IMR-90 (cell line): ENCODE measurements around the gene WNT8B. TPM values are rescaled to one million over a fixed set of nuclear protein-coding genes. Genes with fewer than 3 reads are reported as not detected.

Source experiments
- ATAC-seq: fragments of 200-7000 bp; cut with Tn5 transposase; 2 replicates; pipeline ENCODE4 v1.9.1; 2020; ENCODE audit warnings: low read depth, mild to moderate bottlenecking, moderate library complexity
- BruUV-seq: library from RNA; stranded (reverse); fragments of 400-500 nt; replicated peaks from 2 replicates; lab custom pipeline; 2021; lab: Mats Ljungman, UMichigan
- CTCF ChIA-PET: fragments of 300-600 bp; formaldehyde crosslinking; extraction: SDS; loops from one replicate; lab custom pipeline; 2021; ENCODE audit warnings: antibody characterized with exemption; lab: Yijun Ruan, JAX
- POLR2A ChIA-PET: fragments of 300-600 bp; sonication (Branson Sonifier 250); formaldehyde crosslinking; loops from one replicate; lab custom pipeline; 2022; ENCODE audit warnings: antibody characterized with exemption; ENCODE audit not compliant: unreplicated experiment; lab: Charles Lee
- DNase-seq: peaks from one replicate; pipeline ENCODE4 v3.0.0; 2013
- H2AFZ ChIP-seq: replicated peaks from 2 replicates; pipeline ENCODE3; 2013; ENCODE audit warnings: low read length, mild to moderate bottlenecking; ENCODE audit not compliant: poor library complexity
- H2AK5ac ChIP-seq: 2 replicates; pipeline ENCODE4 v1.6.1; 2013; ENCODE audit warnings: low read depth, low read length, inconsistent platforms
- H2AK9ac ChIP-seq: replicated peaks from 2 replicates; pipeline ENCODE3; 2013; ENCODE audit warnings: mild to moderate bottlenecking, low read depth, low read length, moderate library complexity; ENCODE audit not compliant: poor library complexity
- H2BK120ac ChIP-seq: 2 replicates; pipeline ENCODE4 v1.6.1; 2013; ENCODE audit warnings: low read depth, low read length, inconsistent platforms
- H2BK15ac ChIP-seq: 3 replicates; pipeline ENCODE4 v1.6.1; 2013; ENCODE audit warnings: low read depth, low read length, inconsistent platforms
- H2BK20ac ChIP-seq: 2 replicates; pipeline ENCODE4 v1.6.1; 2013; ENCODE audit warnings: low read depth, mild to moderate bottlenecking, inconsistent platforms, low read length, moderate library complexity
- H2BK5ac ChIP-seq: 2 replicates; pipeline ENCODE4 v1.6.1; 2013; ENCODE audit warnings: mild to moderate bottlenecking, low read depth, low read length, inconsistent platforms; ENCODE audit not compliant: poor library complexity, severe bottlenecking
- H3K14ac ChIP-seq: replicated peaks from 2 replicates; pipeline ENCODE4 v1.6.1; 2013; ENCODE audit warnings: low read depth, low read length, inconsistent platforms
- H3K18ac ChIP-seq: 2 replicates; pipeline ENCODE4 v1.6.1; 2013; ENCODE audit warnings: low read depth, low read length, control low read depth
- H3K23ac ChIP-seq: 2 replicates; pipeline ENCODE4 v1.6.1; 2013; ENCODE audit warnings: low read depth, low read length, inconsistent platforms
- H3K27ac ChIP-seq: 2 replicates; pipeline ENCODE4 v1.5.1; 2013; ENCODE audit warnings: mild to moderate bottlenecking, control low read depth, low read length; ENCODE audit not compliant: insufficient read depth
- H3K27me3 ChIP-seq: 2 replicates; pipeline ENCODE4 v1.6.1; 2013; ENCODE audit warnings: low read length; ENCODE audit not compliant: control insufficient read depth, insufficient read depth
- H3K36me3 ChIP-seq: 2 replicates; pipeline ENCODE4 v1.6.1; 2013; ENCODE audit warnings: low read length, mixed read lengths; ENCODE audit not compliant: control insufficient read depth, insufficient read depth
- H3K4ac ChIP-seq: 2 replicates; pipeline ENCODE4 v1.6.1; 2013; ENCODE audit warnings: low read depth, low read length, inconsistent platforms
- H3K4me1 ChIP-seq: 2 replicates; pipeline ENCODE4 v1.6.1; 2013; ENCODE audit warnings: low read length, mixed read lengths; ENCODE audit not compliant: control insufficient read depth, insufficient read depth
- H3K4me2 ChIP-seq: 2 replicates; pipeline ENCODE4 v1.6.1; 2013; ENCODE audit warnings: low read depth, mild to moderate bottlenecking, control low read depth, low read length, moderate library complexity
- H3K4me3 ChIP-seq: 2 replicates; pipeline ENCODE4 v1.5.1; 2013; ENCODE audit warnings: low read depth, mild to moderate bottlenecking, control low read depth, low read length, moderate library complexity; ENCODE audit not compliant: insufficient read depth
- H3K56ac ChIP-seq: 2 replicates; pipeline ENCODE4 v1.6.1; 2013; ENCODE audit warnings: low read length, inconsistent platforms; ENCODE audit not compliant: insufficient read depth; ENCODE audit errors: extremely low read depth
- H3K79me1 ChIP-seq, 2 experiments: 2 replicates each; pipeline ENCODE4 v1.6.1; 2013; ENCODE audit warnings: low read length in 2 of 2, inconsistent platforms in 1 of 2, low read depth in 1 of 2
- H3K9ac ChIP-seq: 2 replicates; pipeline ENCODE4 v1.6.1; 2013; ENCODE audit warnings: low read depth, low read length, control low read depth
- H3K9me1 ChIP-seq: 2 replicates; pipeline ENCODE4 v1.6.1; 2013; ENCODE audit warnings: low read length, inconsistent platforms; ENCODE audit not compliant: insufficient read depth
- H3K9me3 ChIP-seq: 2 replicates; pipeline ENCODE4 v1.6.1; 2013; ENCODE audit warnings: low read length; ENCODE audit not compliant: control insufficient read depth, insufficient read depth
- H4K20me1 ChIP-seq: 2 replicates; pipeline ENCODE4 v1.6.1; 2013; ENCODE audit warnings: low read length, inconsistent platforms; ENCODE audit not compliant: insufficient read depth
- H4K5ac ChIP-seq: 2 replicates; pipeline ENCODE4 v1.6.1; 2013; ENCODE audit warnings: mild to moderate bottlenecking, low read depth, low read length, control low read depth
- H4K8ac ChIP-seq, 2 experiments: 2 replicates each; pipeline ENCODE4 v1.6.1; 2013; ENCODE audit warnings: low read depth in 2 of 2, low read length in 2 of 2, control low read depth in 1 of 2, inconsistent platforms in 1 of 2
- H4K91ac ChIP-seq: 2 replicates; pipeline ENCODE4 v1.6.1; 2013; ENCODE audit warnings: low read depth, low read length, inconsistent platforms; ENCODE audit not compliant: insufficient read depth
- CHD1 ChIP-seq: IDR thresholded peaks from 2 replicates; pipeline ENCODE4 v1.6.1; 2012; ENCODE audit warnings: low read depth, low read length, improper control_type of control experiment
- MAZ ChIP-seq: IDR thresholded peaks from 2 replicates; pipeline ENCODE4 v1.6.1; 2012; ENCODE audit warnings: low read depth, mild to moderate bottlenecking, low read length, improper control_type of control experiment, moderate library complexity, borderline replicate concordance
- POLR2A ChIP-seq: IDR thresholded peaks from 2 replicates; pipeline ENCODE4 v1.6.1; 2012; ENCODE audit warnings: mild to moderate bottlenecking, low read depth, low read length
- SMC3 ChIP-seq: fragments of 150-350 bp; IDR thresholded peaks from 2 replicates; pipeline ENCODE4 v1.6.1; 2016; ENCODE audit warnings: low read depth, mild to moderate bottlenecking, antibody characterized with exemption, low read length, moderate library complexity
- WGBS, 2 experiments: methylation state at CpG; one replicate each; pipeline versions ENCODE4 v1.1.5 to v1.1.7; 2013; ENCODE audit warnings: missing lambda C conversion rate in 2 of 2; ENCODE audit not compliant: insufficient read length in 1 of 2; ENCODE audit errors: extremely low coverage in 2 of 2; 5-methylcytosine and 5-hydroxymethylcytosine counted together
- dilution Hi-C: fragments of 300-500 bp; cut with HindIII; formaldehyde crosslinking; loops from one replicate; pipeline ENCODE4 v1.14.3; 2018; ENCODE audit warnings: low sequenced_read_pairs; ENCODE audit not compliant: unreplicated experiment
- in situ Hi-C: fragments of 300-500 bp; cut with MboI; formaldehyde crosslinking; loops from 3 replicates; pipeline ENCODE4 v1.14.3; 2019; ENCODE audit warnings: low sequenced_read_pairs, inconsistent platforms, mixed read lengths
- intact Hi-C: fragments of 100-400 bp; cut with micrococcal nuclease; formaldehyde crosslinking; loops from 2 replicates; pipeline ENCODE4 v1.10.0; 2022
- polyA plus RNA-seq, 3 experiments: library from polyadenylated mRNA; depleted of rRNA; stranded (reverse); fragments of >200 nt; gene quantifications; 2 replicates each; pipeline ENCODE4 v1.2.3, GENCODE V29; 2012; ENCODE audit warnings: low replicate concordance in 1 of 3
- total RNA-seq: library from RNA; depleted of rRNA; stranded (reverse); fragments of >200 nt; gene quantifications from 2 replicates; pipeline ENCODE4 v1.2.3, GENCODE V29; 2012
- TF ChIP-seq, protein P1 (sequence below): fragments of 150-350 bp; IDR thresholded peaks from 2 replicates; pipeline ENCODE4 v1.6.1; 2017; ENCODE audit warnings: mild to moderate bottlenecking, antibody characterized with exemption, low read length, low read depth

WNT8B gene
- total and polyA plus RNA-seq, 2 of the 4 experiments (the other 2 are of a cell fraction), result 0.03 TPM; not detected in 1

DNA sequence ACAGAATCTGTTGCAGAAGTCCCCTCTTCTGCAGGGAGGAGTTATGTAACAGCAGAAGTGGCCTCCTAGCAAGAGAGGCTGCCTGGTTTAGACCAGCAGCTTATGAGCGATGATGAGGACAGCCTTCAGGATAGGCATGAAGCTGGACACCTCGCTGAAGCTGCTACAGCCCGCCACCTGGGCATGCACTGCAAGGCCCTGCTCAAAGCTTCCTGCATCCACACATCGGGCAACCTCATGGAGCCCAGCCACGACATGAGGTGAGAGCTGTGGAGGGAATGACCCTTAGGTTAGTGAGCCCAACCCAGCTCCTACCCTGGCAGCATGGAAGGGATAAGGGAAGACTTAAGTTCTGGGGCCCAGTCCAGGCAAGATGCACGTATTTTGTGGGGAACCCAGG, 24.7 kb downstream of the WNT8B start:
- Histone ChIP-seq H3K4me3 (no peak overlapping the region), H2BK120ac (no peak overlapping the region), H3K56ac (no peak overlapping the region), H2BK15ac (no peak overlapping the region), H4K91ac (no peak overlapping the region), H2AK5ac (no peak overlapping the region), H3K27me3 (peaks cover 16% of the 10 kb centered on the region), H3K4me2 (no peak overlapping the region), H3K27ac (no peak overlapping the region), H3K23ac (no peak overlapping the region), H2BK5ac (no peak overlapping the region), H3K9me1 (no peaks in the 10 kb centered on the region), H3K9me3 (no peaks in the 10 kb centered on the region), H3K4ac (no peak overlapping the region), H3K18ac (no peak overlapping the region), H4K8ac (no peak overlapping the region), H3K79me1 (no peaks in the 10 kb centered on the region), H3K9ac (no peak overlapping the region), H4K20me1 (no peaks in the 10 kb centered on the region), H4K5ac (no peak overlapping the region), H2AK9ac (no peak overlapping the region), H2AFZ (no peak overlapping the region), H3K14ac (no peak overlapping the region), H3K4me1 (0 out of 2 replicates have a peak, but pooled peaks cover 2% of the 10 kb centered on the region), H3K36me3 (peaks cover 20% of the 10 kb centered on the region), H2BK20ac (no peak overlapping the region)
- ATAC-seq (no peak), DNase-seq (no peak)
- TF ChIP-seq, protein P1, sequence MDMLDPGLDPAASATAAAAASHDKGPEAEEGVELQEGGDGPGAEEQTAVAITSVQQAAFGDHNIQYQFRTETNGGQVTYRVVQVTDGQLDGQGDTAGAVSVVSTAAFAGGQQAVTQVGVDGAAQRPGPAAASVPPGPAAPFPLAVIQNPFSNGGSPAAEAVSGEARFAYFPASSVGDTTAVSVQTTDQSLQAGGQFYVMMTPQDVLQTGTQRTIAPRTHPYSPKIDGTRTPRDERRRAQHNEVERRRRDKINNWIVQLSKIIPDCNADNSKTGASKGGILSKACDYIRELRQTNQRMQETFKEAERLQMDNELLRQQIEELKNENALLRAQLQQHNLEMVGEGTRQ, result no peak
- TF ChIP-seq CHD1, result no peak
- no peak for TF ChIP-seq POLR2A
- TF ChIP-seq SMC3, result no peak
- TF ChIP-seq MAZ, result no peak
- in situ Hi-C loops, result no loop called here
- no TSS peak for BruUV-seq
- intact Hi-C loops, result no loop called here
- dilution Hi-C loops, result no loop called here
- ChIA-PET CTCF (no interaction called here), POLR2A (no interaction called here)
- 79% methylated on average over 2 of the region's 6 CpGs; no CpG with 5 or more reads in 1 of the 2 experiments for WGBS, 2 experiments
